K562 (cell line): ENCODE data around the gene PREX1.

Experiments
- CTBP1 ChIP-seq: fragments of 450-650 bp; IDR thresholded peaks from 2 replicates; pipeline ENCODE4 v1.6.1; 2016; ENCODE audit warnings: borderline replicate concordance
- GABPA ChIP-seq: fragments of 200-800 bp; sonication (Bioruptor generic); conservative IDR thresholded peaks from 2 replicates; pipeline ENCODE4 v1.6.1; 2016; ENCODE audit warnings: low read depth, missing genetic modification characterization, missing compliant biosample characterization
- KAT8 ChIP-seq: fragments of 450-650 bp; IDR thresholded peaks from 2 replicates; pipeline ENCODE4 v1.6.1; 2016; ENCODE audit warnings: low read depth, mild to moderate bottlenecking

GRCh38 chr20:48680650-48681049, 147.1 kb downstream of the PREX1 start:
- TF ChIP-seq GABPA (tag) (no peak), KAT8 (no peak), CTBP1 (no peak)
